HepG2 (cell line): ENCODE results near the gene KLF13.

Experiments used
- EP300 ChIP-seq, 3 experiments: sonication (generic) in 1 of 3; formaldehyde crosslinking in 1 of 3; IDR thresholded peaks; 2 replicates each; pipeline versions ENCODE4 v1.5.1 to v1.6.1; 2011 to 2020; ENCODE audit warnings: low read depth in 2 of 3, low read length in 2 of 3, borderline replicate concordance in 1 of 3, improper control_type of control experiment in 1 of 3, mild to moderate bottlenecking in 1 of 3, missing genetic modification reagents in 1 of 3, moderate library complexity in 1 of 3
- NR2C2 ChIP-seq: sonication (generic); formaldehyde crosslinking; IDR thresholded peaks from 2 replicates; pipeline ENCODE4 v1.4.0; 2020; ENCODE audit warnings: missing genetic modification reagents, mild to moderate bottlenecking, moderate library complexity, borderline replicate concordance
- POLR2A ChIP-seq, 2 experiments: IDR thresholded peaks; 2 replicates each; pipeline ENCODE4 v1.6.1; 2011; ENCODE audit warnings: low read depth in 2 of 2, low read length in 2 of 2, mild to moderate bottlenecking in 1 of 2, moderate library complexity in 1 of 2; ENCODE audit not compliant: insufficient read depth in 1 of 2
- THYN1 ChIP-seq: sonication (generic); formaldehyde crosslinking; IDR thresholded peaks from 2 replicates; pipeline ENCODE4 v1.8.1; 2023; ENCODE audit warnings: low read depth, mild to moderate bottlenecking, moderate library complexity, missing genetic modification reagents, borderline replicate concordance
- ZNF3 ChIP-seq: IDR thresholded peaks from 2 replicates; pipeline ENCODE4 v1.7.0; 2017; ENCODE audit warnings: inconsistent platforms
- TF ChIP-seq, protein P1 (sequence below): sonication (generic); IDR thresholded peaks from 2 replicates; pipeline ENCODE4 v1.6.1; 2016; ENCODE audit warnings: low read depth, borderline replicate concordance

DNA sequence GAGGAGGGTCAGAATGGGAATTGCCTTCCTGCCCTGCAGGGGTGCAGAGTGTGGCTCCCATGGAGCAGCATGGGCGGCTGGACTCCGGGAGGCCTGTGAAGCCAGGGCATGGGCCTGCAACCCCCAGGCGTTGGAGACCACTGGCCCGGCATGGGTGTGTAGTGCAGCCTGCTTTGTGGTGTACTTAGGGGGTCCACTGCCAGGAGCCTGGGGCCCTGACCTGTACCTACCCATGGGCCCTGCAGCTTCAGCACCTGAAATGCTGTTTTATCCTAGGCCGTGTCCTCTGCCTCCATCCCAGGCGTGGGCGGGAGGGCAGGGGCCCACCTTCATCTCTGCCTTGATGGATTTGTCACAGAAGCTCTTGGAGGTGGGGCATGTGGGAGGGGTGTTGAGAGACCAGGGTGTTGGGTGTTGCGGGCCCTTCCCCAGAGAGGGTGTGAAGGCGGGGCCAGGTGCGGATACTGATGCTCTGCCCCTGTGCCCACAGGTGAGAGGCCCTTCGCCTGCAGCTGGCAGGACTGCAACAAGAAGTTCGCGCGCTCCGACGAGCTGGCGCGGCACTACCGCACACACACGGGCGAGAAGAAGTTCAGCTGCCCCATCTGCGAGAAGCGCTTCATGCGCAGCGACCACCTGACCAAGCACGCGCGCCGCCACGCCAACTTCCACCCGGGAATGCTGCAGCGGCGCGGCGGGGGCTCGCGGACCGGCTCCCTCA is 45.0 kb downstream of the KLF13 start:
- TF ChIP-seq ZNF3 (CRISPR knock-in tag), result no peak
- TF ChIP-seq, protein P1, sequence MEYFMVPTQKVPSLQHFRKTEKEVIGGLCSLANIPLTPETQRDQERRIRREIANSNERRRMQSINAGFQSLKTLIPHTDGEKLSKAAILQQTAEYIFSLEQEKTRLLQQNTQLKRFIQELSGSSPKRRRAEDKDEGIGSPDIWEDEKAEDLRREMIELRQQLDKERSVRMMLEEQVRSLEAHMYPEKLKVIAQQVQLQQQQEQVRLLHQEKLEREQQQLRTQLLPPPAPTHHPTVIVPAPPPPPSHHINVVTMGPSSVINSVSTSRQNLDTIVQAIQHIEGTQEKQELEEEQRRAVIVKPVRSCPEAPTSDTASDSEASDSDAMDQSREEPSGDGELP, result no peak
- no peak for TF ChIP-seq NR2C2 (CRISPR knock-in tag)
- no peak for TF ChIP-seq EP300 (IDR thresholded peaks at IDR 0.05; ENCODE audit: low read depth in 2 of 2, low read length in 2 of 2)
- TF ChIP-seq EP300 (CRISPR knock-in tag; IDR thresholded peaks at IDR 0.05; ENCODE audit: borderline replicate concordance), result no peak
- no peak for TF ChIP-seq POLR2A (IDR thresholded peaks at IDR 0.05; ENCODE audit: insufficient read depth in 1 of 2, low read depth in 2 of 2, low read length in 2 of 2)
- TF ChIP-seq THYN1 (CRISPR knock-in tag), result no peak
